ENCODE data around the gene LYST. TPM values are rescaled to one million over a fixed set of nuclear protein-coding genes. Genes with fewer than 3 reads are reported as not detected.

The LYST gene
- total RNA-seq, 1 donor from 2014 or later, result 51.0 TPM

DNA sequence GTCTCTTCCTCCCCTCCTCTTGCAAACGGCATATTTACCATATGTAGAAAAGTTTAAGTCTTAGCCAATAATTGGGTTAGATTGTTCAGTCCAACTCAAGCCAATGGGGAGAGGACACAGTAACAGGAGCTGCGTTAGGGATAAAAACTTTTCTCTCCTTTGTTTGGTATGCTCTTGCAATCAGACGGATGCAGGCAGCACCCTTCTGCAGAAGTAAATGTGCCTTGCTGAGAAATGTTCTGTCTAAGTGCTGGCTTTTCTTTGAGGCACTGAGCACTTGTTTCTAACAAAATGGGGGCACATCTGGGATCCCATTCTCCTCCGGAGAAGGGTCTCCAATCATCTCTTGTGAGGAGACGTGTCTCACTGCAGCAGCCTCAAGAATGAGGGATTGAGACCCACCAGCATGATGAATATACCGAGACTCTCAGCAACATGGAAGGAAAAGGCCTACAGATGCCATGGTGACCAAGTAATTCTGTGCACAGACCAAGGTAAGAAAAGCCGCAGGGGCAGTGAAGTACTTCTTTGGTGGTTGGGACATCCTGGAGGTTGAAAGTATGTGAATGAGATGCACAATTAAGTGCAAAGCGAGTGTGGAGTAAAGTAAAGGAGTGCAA, 196.4 kb downstream of the LYST start:
- intact Hi-C loops (cut with micrococcal nuclease), result no loop called here

DNA sequence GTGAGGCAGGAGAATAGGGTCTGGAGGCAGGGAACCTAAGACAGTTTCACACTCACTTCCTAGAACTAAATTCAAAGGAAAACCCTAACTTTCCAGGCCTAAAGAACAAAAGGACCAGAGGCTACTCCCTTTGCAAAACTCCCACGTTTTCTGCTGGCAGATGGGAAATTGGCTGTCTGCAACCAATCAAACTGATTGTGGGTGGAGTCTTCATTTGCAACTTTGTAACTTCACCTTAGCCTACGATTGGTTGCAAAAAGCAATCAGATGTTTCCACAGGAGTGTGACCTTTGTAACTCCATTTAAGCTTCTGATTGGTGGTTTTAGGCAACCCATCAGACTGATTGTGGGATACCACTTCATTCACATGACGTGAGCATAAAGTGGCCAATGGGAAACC, 197.4 kb downstream of the LYST start:
- intact Hi-C loops (cut with micrococcal nuclease), result no loop called here

DNA sequence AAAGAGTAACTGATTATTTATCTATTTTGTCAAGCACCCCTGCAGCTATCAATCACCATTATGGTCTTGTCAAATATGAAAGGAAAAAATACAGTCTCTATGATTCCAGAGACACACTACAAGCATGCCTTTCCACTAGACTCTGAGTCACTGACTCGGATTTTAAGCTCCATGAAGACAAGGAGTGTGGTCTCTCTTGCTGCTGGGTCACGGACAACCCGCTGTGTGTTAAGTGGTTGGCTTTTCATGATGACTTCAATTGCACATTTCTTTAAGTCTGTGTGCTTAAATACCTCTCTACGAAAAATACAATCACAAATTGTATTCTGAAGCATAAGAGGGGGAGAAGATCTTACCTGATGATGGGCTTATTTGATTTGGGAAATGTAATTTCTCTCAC, 203.1 kb downstream of the LYST start:
- intact Hi-C loops (cut with micrococcal nuclease), result no loop called here

DNA sequence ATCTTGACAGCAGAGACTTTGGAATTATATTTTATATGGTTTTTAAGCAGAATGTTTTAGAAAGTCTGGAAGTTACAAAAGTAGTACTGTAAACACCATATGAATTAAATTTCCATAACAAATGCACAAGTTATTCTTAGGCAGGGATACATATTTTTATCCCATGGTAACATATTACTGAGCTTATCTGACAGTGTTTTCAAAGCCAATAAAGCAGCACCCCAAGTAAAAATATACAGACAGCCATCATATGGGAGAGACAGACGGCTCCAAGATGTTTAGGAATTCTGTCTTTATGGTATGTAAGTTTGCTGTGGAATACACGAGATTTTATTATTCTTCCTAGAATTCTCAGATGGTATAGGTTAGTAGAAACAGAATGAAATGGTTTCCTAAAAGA, 205.1 kb downstream of the LYST start:
- intact Hi-C loops (cut with micrococcal nuclease), result no loop called here

DNA sequence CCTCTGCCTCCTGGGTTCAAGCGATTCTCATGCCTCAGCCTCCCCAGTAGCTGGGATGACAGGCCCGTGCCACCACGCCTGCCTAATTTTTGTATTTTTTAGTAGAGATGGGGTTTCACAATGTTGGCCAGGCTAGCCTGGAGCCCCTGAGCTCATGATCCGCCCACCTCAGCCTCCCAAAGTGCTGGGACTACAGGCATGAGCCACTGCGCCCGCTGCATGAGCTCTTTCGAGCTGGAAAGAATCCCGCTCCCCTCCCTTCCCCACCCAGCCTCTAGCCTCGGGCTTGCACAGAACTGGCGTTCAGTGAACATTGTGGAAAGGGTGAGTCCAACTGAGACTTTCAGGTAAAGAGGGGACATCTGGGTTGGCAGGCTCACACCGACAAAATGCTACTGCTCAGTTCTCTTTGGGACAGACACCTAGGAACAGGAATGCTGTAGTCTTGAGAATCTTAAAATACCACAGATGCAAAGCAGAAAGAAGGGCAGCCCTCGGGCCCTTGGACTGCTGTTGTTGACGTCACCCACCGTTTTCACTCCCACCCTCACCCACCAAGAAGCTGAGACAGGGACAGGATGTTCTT, 207.4 kb downstream of the LYST start:
- intact Hi-C loops (cut with micrococcal nuclease), result no loop called here

DNA sequence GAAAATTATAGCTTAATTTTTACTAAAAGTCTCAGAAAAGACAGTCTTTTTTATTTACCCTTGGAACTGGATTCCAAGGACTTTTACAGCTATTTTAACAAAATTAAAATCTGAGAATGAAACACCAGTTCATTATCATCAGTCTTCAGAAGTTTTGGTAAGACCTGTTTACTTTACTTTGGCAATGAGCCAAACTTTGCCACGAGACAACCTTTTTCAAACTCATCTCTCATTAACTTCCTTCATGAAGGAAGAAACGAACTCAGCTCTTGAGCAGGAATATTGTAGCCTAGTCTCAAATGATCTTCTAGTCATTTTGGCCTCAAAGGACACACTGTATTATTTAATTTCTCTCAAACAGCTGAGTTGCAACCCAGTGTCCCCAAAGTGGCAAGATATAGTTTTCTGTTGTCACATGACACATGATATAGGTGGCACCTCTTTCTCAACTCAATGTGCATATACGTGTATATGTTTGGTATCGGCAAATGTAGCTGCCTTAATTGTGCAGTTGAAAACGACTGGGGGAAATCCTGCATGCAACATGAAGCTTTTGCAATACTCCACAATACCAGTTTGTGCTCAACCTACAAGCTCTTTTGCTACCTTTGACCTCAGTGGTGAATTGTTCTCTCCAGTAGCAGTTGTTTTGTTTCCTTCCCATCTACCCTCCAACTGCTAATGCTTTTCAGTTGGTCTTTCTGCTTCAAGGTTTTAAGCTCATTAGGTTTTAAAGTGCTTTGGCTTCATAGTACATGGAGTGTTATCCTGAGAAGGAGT, 208.8 kb downstream of the LYST start:
- intact Hi-C loops (cut with micrococcal nuclease), result no loop called here

DNA sequence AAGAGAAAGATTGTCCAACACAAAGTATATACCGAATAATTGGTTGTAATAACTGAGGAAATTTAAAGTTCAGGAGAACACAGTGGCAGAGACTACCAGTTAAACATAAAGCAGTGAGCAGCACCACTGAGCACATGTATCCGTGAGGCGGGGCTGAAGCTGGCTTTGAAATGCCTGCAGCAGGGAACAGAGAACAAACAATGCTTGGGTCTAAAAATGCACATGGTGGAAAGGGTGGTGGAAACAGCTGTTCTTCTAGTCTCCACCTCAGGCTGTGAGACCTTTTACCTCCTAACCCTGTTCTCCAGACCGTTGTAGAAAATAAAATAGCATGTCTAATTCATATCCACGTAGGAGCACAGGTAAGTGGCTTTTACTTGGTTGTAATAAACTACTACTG, 209.4 kb downstream of the LYST start:
- intact Hi-C loops (cut with micrococcal nuclease), result no loop called here

DNA sequence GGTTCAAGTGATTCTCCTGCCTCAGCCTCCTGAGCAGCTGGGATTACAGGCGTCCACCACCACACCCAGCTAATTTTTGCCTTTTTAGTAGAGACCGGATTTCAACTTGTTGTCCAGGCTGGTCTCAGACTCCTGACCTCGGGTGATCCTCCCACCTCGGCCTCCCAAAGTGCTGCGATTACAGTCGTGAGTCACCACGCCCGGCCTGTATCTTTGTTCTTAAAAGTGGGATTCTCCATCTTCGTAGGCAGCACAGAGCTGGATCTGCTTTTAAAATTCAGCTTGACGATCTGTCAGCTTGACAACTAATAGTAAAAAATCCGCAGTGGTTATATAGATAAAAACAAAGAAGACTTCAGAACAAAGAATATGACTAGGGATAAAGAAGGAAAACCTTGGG, 214.3 kb downstream of the LYST start:
- intact Hi-C loops (cut with micrococcal nuclease), result no loop called here

DNA sequence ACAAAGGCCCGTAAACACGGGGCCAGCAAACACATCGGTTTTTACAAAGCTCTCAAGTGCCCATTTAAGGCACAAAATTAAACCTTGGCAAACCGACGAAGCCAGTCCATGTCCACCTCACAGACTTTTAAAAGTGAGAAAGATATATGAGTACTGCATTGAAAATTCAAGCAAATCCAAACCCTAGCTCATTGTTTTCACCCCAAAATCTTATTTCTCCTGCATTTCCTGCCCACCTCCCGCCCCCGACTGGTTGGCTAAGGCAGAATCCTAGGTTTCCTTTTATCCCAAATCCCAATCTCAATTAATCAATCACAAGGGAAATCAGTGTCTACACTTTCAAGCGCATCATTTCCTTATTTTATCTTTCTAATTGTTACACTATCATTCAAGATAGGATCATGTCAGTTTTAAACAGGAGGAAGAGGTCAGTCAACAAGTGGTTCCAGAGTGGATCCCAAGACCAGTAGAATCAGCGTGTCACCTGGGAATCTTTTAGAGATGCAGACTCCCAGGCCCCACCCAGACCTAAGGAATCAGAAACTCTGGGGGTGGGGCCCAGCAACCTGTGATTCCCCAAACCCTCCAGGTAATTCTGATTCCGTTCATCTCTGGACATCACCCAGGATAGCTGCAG, 215.4 kb downstream of the LYST start:
- intact Hi-C loops (cut with micrococcal nuclease), result no loop called here

DNA sequence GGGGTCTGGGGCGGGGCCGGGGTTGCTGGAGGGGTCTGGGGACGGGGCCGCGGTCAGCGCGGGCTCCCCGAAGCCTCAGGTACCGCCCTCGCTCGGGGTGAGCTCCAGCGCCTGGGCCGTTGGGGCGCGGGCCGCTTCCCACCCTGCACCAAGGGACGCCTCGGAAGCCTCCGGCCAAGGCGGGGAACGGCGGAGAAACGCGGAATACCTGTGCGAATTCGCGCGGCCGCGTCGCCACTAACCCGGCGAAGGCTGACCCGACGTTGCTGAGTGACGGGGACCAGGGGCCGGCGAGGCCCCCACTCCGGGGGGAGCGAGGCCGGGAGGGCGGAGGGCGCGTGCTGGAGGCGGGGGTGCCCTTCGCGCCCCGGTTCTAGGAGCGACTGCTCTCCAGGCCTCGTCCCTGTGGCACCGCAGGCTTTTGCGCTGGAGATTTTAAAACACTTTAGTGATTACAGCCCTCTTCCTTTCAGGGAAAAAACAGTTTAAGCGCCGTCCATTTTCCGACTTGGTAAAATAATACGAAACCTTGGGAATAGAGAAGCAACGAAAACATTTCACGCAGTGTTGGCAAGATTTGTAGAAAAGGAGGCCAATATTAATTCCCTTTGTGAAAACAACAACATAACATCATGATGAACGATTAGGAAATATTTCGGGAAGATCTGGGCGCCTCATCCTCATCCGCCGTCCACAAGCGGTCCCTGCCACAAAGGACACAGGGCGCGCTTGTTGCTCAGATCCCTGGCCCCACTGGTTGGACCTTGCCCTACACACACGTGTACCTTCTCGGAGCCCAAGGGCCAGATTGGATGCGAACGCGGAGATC, 216.2 kb downstream of the LYST start:
- intact Hi-C loops (cut with micrococcal nuclease), result loop anchor here (1.0 kb wide), 1 partner anchor 8 kb away; no protein-coding TSS in a partner anchor

DNA sequence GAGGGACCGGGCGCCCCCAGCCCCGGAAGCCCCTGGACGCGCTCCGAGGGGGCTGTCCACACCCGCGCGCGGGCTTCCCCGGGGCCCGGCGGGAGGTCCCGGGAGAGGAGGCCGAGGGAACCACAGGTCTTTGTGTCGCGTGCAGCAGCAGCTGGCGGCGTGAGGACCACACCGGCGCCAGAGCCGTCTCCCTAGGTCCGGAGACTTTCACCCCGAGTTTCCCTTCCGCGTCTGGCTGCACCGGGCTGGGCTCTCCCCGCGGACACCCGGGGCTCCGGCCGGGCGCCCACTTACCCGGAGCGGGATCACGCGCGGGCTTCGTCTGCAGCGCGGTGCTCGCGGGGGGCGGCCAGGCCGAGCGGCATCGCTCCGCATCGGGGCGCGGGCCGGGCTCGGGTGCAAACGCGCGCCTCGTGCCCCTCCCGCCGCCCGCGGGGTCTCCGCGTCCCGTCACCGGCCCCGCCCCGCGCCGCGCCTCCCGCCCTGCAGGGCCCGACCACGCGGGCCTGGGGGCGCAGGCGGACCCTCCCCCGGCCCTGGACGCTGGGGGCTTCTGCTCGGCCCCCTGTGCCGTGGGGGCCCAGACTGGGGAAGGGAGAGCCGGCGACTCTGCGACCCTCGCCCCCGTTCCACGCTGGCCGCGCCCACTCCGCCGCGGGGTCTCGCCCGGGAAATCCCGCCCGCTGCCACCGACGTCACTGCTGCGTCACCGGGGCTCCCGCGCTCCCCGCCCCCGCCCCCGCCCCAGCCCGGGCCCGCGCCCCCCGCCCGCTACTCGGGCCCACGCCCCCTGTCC, 217.1 kb downstream of the LYST start, which contains the start of gene GNG4:
Gene GNG4, minus strand, starts transcription at position 417 of the 796 bp plus-strand sequence. CDS start 65,946 bp downstream, outside the sequence.
- intact Hi-C loops (cut with micrococcal nuclease), result loop anchor here (1.0 to 10.0 kb wide), 3 partner anchors 7 to 415 kb away; partner anchors contain the start of gene NID1

DNA sequence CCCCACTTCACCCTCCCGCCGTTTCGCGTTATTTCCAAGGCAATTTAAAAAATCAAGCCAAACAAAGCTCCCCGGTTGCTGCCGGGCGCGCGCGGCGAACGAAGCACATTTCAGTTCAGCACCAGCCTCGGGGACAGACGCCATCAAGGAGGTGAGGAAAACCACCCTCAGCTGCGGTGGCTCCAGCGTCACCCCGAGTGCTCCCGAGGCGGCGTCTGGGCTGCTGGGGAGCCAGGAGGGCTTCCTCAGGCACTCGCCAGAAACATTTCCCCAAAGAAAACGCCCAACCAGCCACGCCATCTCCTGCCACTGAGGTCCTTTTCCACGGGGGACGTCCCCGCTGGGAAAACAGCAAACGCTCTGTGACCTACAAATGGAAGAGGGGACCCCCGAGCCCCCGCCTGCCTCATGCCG, 217.7 kb downstream of the LYST start:
- intact Hi-C loops (cut with micrococcal nuclease), result loop anchor here (2.0 to 10.0 kb wide), 2 partner anchors 322 to 416 kb away; partner anchors contain the start of gene NID1

DNA sequence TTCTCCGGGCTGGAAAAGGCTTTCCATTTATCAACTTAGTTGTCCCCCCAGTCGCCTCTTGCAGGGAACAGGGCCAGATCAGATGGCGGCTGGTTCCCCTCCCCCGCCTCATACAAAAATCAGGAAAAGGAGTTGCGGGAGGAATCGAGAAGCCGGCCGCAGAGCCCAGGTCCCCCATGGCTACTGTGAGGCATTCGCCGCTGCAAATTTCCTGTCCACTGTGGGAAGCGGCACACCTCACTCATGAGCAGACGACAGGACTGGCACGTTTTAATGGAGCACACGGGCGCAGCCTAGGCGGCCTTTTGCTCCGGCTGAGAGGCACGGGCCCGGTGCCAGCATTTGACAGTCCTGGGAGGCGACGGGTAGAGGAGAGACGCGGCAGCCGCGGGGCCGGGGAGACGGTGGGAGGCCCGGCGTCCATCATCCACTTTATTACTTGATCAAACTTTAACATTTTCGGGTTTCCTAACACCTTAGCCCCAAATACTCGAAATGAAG, 218.2 kb downstream of the LYST start:
- intact Hi-C loops (cut with micrococcal nuclease), result loop anchor here (2.0 to 10.0 kb wide), 2 partner anchors 322 to 416 kb away; partner anchors contain the start of gene NID1

DNA sequence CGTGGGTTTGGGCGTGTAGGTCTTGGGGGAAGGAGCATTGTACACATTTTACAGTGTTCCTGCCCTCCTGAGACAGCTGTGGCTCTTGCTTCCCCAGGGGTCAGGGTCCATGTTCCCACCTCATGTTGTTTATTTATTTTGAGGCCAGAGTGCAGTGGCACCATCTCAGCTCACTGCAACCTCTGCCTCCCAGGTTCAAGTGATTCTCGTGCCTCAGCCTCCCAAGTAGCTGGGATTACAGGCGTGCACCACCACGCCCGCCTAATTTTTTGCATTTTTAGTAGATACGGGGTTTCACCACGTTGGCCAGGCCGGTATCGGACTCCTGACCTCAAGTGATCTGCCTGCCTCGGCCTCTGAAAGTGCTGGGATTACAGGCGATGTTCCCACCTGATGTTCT, 219.2 kb downstream of the LYST start:
- intact Hi-C loops (cut with micrococcal nuclease), result loop anchor here (10.0 kb wide), 1 partner anchor 417 kb away; the partner anchor contains the start of gene NID1

DNA sequence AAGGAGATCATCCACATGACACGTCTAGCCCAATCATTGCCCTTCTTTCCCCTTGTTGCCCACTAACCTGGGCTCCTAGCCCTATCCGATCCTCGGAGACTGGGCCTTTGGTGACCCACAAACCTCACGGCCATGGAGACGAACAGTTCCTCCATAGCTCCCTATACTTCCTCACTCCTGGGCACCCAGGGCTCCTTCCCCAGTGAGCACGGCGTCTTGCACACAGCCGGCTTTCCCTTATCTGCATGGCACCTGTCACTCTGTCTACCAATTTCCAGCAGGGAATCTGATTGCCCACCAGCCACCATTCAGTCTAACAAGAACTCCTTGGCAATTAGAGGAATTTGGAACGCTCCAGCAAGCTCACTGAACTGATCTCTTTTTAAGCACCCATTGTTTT, 220.2 kb downstream of the LYST start:
- intact Hi-C loops (cut with micrococcal nuclease), result loop anchor here (10.0 kb wide), 1 partner anchor 418 kb away; the partner anchor contains the start of gene NID1

DNA sequence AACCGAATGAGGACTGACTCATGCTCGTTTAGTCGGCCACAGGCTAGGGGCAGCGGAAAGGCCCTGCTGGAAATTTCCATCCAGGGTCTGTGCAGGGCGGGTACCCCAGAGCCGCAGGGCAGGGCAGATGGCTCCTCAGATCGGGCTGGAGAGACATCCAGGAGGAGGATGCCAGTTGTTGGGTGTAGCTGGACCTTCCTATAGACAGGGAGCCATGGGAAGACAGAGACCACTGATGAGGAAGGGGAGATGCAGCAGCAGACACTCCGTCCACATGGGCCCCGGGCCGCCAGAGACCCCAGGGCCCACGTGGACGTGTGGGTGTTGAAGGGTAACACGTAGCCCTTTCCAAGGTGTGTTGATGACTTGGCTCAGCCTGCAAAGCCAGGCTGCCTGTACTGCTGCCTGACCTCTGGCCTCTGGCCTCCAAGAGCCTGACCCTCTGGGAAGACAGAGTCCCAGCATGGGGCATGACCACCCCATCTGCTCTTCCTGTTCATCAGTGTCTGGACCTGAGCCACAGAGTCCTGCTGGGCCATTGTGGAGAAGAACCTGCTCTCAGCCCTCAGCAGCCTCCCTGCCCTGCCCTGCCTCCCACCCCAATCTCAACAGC, 221.9 kb downstream of the LYST start:
- intact Hi-C loops (cut with micrococcal nuclease), result loop anchor here (5.0 to 10.0 kb wide), 3 partner anchors 53 to 632 kb away; partner anchors contain the start of gene NID1

DNA sequence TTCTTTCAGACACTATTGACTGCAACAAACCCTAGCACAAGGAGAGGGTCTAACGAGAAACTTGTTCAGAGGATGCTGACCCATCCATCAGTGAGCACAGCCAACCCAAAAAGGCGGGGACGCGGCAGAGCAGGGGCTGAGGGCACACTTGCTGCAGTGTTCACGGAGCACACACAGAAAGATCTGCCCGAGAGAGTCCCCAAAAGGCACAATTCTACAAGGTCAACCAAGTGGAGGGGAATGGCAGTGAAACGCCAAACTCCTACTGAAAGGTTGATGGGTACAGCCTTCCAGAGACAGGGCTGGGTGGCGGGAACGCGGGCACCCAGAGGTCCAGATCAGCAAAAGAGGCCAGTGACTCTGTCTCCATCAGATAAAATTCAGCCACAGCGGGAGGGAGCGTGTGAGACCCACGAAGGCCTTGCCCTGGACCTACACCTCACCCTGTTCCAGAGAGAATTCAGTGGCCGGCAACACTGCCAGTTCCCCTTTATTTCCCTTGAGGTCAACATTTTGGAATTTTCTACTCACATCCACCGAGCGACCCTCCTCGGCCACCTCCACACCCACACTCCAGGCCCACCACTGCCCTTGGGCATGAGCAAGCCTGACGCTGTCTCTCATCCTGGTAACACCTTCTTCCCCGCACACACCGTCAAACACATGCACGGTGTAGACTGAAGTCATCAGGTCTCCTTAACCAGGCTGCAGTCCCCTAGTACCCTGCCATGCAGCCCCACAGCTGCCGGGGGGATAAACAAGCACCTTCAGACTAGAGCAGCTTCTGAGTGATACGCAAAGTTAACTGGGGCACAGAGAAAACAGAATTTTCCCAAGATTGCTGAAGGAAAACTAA, 222.6 kb downstream of the LYST start:
- intact Hi-C loops (cut with micrococcal nuclease), result loop anchor here (2.0 to 10.0 kb wide), 5 partner anchors 53 to 632 kb away; partner anchors contain the start of genes ARID4B, GGPS1 and NID1

DNA sequence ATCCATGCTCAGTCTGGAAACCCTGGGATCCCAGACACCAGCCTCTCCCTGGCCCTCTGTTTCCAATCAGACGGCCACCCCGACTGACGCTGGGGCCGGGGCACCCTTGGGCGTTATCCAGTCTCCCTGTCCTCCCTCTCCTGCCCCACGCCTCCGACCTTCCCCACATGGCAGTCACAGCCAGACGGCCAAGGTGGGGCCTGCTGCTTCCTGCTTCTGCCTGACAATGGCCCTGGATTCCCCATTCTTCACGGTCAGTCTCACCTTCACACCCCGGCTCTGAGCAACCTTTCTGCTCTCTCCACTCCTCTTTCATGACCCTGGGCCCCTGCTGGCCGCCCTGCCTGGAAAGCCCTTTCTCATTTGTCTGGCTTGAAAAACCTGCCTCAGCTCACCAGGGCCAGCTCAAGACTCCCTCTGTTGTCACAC, 223.7 kb downstream of the LYST start:
- intact Hi-C loops (cut with micrococcal nuclease), result loop anchor here (1.0 to 10.0 kb wide), 10 partner anchors 7 to 631 kb away; partner anchors contain the start of genes ARID4B, B3GALNT2, GGPS1 and NID1

All from T-helper 1 cell treated with Interleukin-12 subunit alpha and Interleukin-12 subunit beta and Interleukin-4 antibody, amounts not matched to agents 30 ng/mL and 1 ng/mL, for 36 hours (primary cell).